Choroid plexus epithelial cell (primary cell): ENCODE data around the gene HMG20B.

Experiments
- DNase-seq: peaks from one replicate; pipeline ENCODE4 v3.0.0-alpha.2; 2010; ENCODE audit warnings: low read depth
- H3K4me3 ChIP-seq: 2 replicates; pipeline ENCODE4 v1.5.1; 2011; ENCODE audit warnings: low read depth, mild to moderate bottlenecking, control low read depth, low read length, moderate library complexity
- CTCF ChIP-seq: conservative IDR thresholded peaks from 2 replicates; pipeline ENCODE4 v1.5.1; 2011; ENCODE audit warnings: low read depth, mild to moderate bottlenecking, control low read depth, inconsistent platforms, low read length, moderate library complexity

Gene HMG20B

GRCh38 chr19:3625996-3626472 is 53.3 kb downstream of the HMG20B start:
- H3K4me3 ChIP-seq: peak overlapping the region; percentile 94
- no peak for TF ChIP-seq CTCF
- DNase-seq: no peak

GRCh38 chr19:3626473-3627350 is 54.0 kb downstream of the HMG20B start, which contains the start of gene CACTIN:
Gene CACTIN, minus strand, starts transcription at chr19:3626790. Its CDS starts 28 bp downstream, at chr19:3626762.
- DNase-seq: peak; percentile 99
- H3K4me3 ChIP-seq: peak within 1 kb of the TSS; percentile 94
- no peak for TF ChIP-seq CTCF

- TF ChIP-seq CTCF: no peak
- H3K4me3 ChIP-seq: peak overlapping the region; percentile 37
- DNase-seq: no peak
Measured at GRCh38 chr19:3627351-3627723, 54.6 kb downstream of the HMG20B start.
